HCT116 (cell line): ENCODE results near the gene BRD4. TPM values are rescaled to one million over a fixed set of nuclear protein-coding genes. Genes with fewer than 3 reads are reported as not detected.

Source experiments
- ATAC-seq: fragments of 200-7000 bp; cut with Tn5 transposase; 2 replicates; pipeline ENCODE4 v1.9.1; 2020; ENCODE audit warnings: mild to moderate bottlenecking, moderate library complexity
- BruUV-seq: library from RNA; stranded (reverse); fragments of 400-500 nt; replicated peaks from 2 replicates; lab custom pipeline; 2021; lab: Mats Ljungman, UMichigan
- CTCF ChIA-PET: fragments of 300-600 bp; sonication (Branson Sonifier 250); formaldehyde crosslinking; loops from one replicate; lab custom pipeline; 2021; ENCODE audit warnings: antibody characterized with exemption; lab: Charles Lee
- POLR2A ChIA-PET: fragments of 300-600, 350-600 bp; sonication (Branson Sonifier 250); formaldehyde crosslinking; loops from one replicate; lab custom pipeline; 2021; ENCODE audit warnings: antibody characterized with exemption; lab: Charles Lee
- RAD21 ChIA-PET, 2 experiments: fragments of 300-600 bp; sonication (Branson Sonifier 250); formaldehyde crosslinking; loops; one replicate each; lab custom pipeline; 2023; ENCODE audit warnings: low total read pairs in 2 of 2; ENCODE audit not compliant: uncharacterized antibody in 2 of 2, unreplicated experiment in 2 of 2, low non-redundant PET in 1 of 2; lab: Charles Lee
- DNase-seq: peaks from one replicate; pipeline ENCODE4 v3.0.0-alpha.2; 2010; ENCODE audit warnings: low read depth, low spot score
- H2AFZ ChIP-seq: fragments of 200-600 bp; shearing (Covaris generic), sonication (generic); 2 replicates; pipeline ENCODE4 v1.6.1; 2017; ENCODE audit warnings: low read depth, mixed run types, mixed read lengths, antibody characterized with exemption, low read length; ENCODE audit not compliant: poor library complexity, severe bottlenecking
- H3K27ac ChIP-seq: 2 replicates; pipeline ENCODE4 v1.5.1; 2012; ENCODE audit warnings: low read depth, low read length
- H3K27me3 ChIP-seq: fragments of 200-600 bp; sonication (generic); 2 replicates; pipeline ENCODE4 v1.6.1; 2016; ENCODE audit warnings: mixed run types, low read length, mixed read lengths; ENCODE audit not compliant: insufficient read depth
- H3K36me3 ChIP-seq, 2 experiments: fragments of 200-500 bp in 1 of 2; fragments of 200-600 bp in 1 of 2; sonication (Bioruptor generic) in 1 of 2; sonication (generic) in 1 of 2; 2 replicates each; pipeline versions ENCODE4 v1.5.1 to v1.6.1; 2014 to 2016; ENCODE audit warnings: low read length in 2 of 2, inconsistent platforms in 1 of 2, mixed read lengths in 1 of 2, mixed run types in 1 of 2; ENCODE audit not compliant: insufficient read depth in 2 of 2, control insufficient read depth in 1 of 2
- H3K4me1 ChIP-seq, 2 experiments: fragments of 200-600 bp in 1 of 2; sonication (generic) in 1 of 2; 2 replicates each; pipeline versions ENCODE4 v1.5.1 to v1.6.1; 2012 to 2017; ENCODE audit warnings: low read length in 2 of 2, inconsistent platforms in 1 of 2, mild to moderate bottlenecking in 1 of 2, mixed read lengths in 1 of 2, mixed run types in 1 of 2, moderate library complexity in 1 of 2; ENCODE audit not compliant: insufficient read depth in 2 of 2, control insufficient read depth in 1 of 2
- H3K4me2 ChIP-seq: fragments of 200-600 bp; sonication (generic); 2 replicates; pipeline ENCODE4 v1.6.1; 2017; ENCODE audit warnings: mixed run types, low read length, mixed read lengths
- H3K4me3 ChIP-seq, 2 experiments: fragments of 200-600 bp in 1 of 2; sonication (generic) in 1 of 2; replicated peaks in 1 of 2; 2 replicates each; pipeline ENCODE4 v1.5.1; 2011 to 2016; ENCODE audit warnings: low read length in 2 of 2, control low read depth in 1 of 2, low read depth in 1 of 2, mild to moderate bottlenecking in 1 of 2, mixed read lengths in 1 of 2, mixed run types in 1 of 2
- H3K79me2 ChIP-seq: fragments of 200-600 bp; sonication (generic); 2 replicates; pipeline ENCODE4 v1.6.1; 2017; ENCODE audit warnings: mild to moderate bottlenecking, mixed run types, low read length, moderate library complexity, mixed read lengths; ENCODE audit not compliant: insufficient read depth
- H3K9ac ChIP-seq: fragments of 200-600 bp; sonication (generic); 2 replicates; pipeline ENCODE4 v1.6.1; 2016; ENCODE audit warnings: low read length, mixed read lengths
- H3K9me2 ChIP-seq: fragments of 200-600 bp; sonication (generic), shearing (Covaris generic); 2 replicates; pipeline ENCODE4 v1.6.1; 2017; ENCODE audit warnings: mixed run types, mild to moderate bottlenecking, moderate library complexity; ENCODE audit not compliant: insufficient read depth
- H3K9me3 ChIP-seq, 2 experiments: fragments of 200-500 bp in 1 of 2; fragments of 200-600 bp in 1 of 2; sonication (Bioruptor generic) in 1 of 2; sonication (generic) in 1 of 2; 2 replicates each; pipeline ENCODE4 v1.6.1; 2014 to 2017; ENCODE audit warnings: low read length in 2 of 2, mixed read lengths in 2 of 2, inconsistent platforms in 1 of 2, low read depth in 1 of 2, mild to moderate bottlenecking in 1 of 2, mixed run types in 1 of 2, moderate library complexity in 1 of 2; ENCODE audit not compliant: control insufficient read depth in 1 of 2, insufficient read depth in 1 of 2
- H4K20me1 ChIP-seq: fragments of 200-600 bp; sonication (generic), shearing (Covaris generic); 2 replicates; pipeline ENCODE4 v1.6.1; 2017; ENCODE audit warnings: mixed run types, mild to moderate bottlenecking, moderate library complexity; ENCODE audit not compliant: insufficient read depth
- CBX3 ChIP-seq: IDR thresholded peaks from 2 replicates; pipeline ENCODE4 v1.6.1; 2012; ENCODE audit warnings: low read depth
- EGR1 ChIP-seq: IDR thresholded peaks from 2 replicates; pipeline ENCODE4 v1.6.1; 2012; ENCODE audit warnings: low read depth
- ELF1 ChIP-seq: IDR thresholded peaks from 2 replicates; pipeline ENCODE4 v1.6.1; 2012; ENCODE audit warnings: low read depth, borderline replicate concordance
- EZH2 ChIP-seq: fragments of 200-600 bp; sonication (generic); IDR thresholded peaks from 2 replicates; pipeline ENCODE4 v1.6.1; 2017; ENCODE audit warnings: antibody characterized with exemption, mixed run types
- EZH2phosphoT487 ChIP-seq: fragments of 200-600 bp; IDR thresholded peaks from 2 replicates; pipeline ENCODE4 v1.6.1; 2018; ENCODE audit warnings: antibody characterized with exemption, borderline replicate concordance
- FOSL1 ChIP-seq: IDR thresholded peaks from 2 replicates; pipeline ENCODE4 v1.6.1; 2012; ENCODE audit warnings: low read depth
- JUND ChIP-seq: IDR thresholded peaks from 2 replicates; pipeline ENCODE4 v1.6.1; 2012
- POLR2A ChIP-seq: IDR thresholded peaks from 2 replicates; pipeline ENCODE4 v1.7.0; 2011; ENCODE audit warnings: borderline replicate concordance; ENCODE audit not compliant: insufficient read depth, insufficient read length; ENCODE audit errors: extremely low read depth
- POLR2AphosphoS5 ChIP-seq: IDR thresholded peaks from 2 replicates; pipeline ENCODE4 v1.6.1; 2011; ENCODE audit warnings: mild to moderate bottlenecking, low read depth, low read length, moderate library complexity
- RAD21 ChIP-seq: IDR thresholded peaks from 2 replicates; pipeline ENCODE4 v1.6.1; 2012; ENCODE audit warnings: low read depth, mild to moderate bottlenecking
- SIN3A ChIP-seq: IDR thresholded peaks from 2 replicates; pipeline ENCODE4 v1.6.1; 2012; ENCODE audit warnings: low read depth
- SP1 ChIP-seq: IDR thresholded peaks from 2 replicates; pipeline ENCODE4 v1.6.1; 2012; ENCODE audit warnings: low read depth
- SRF ChIP-seq: IDR thresholded peaks from 2 replicates; pipeline ENCODE4 v1.6.1; 2012; ENCODE audit warnings: low read depth
- TCF7L2 ChIP-seq: IDR thresholded peaks from 2 replicates; pipeline ENCODE4 v1.7.0; 2011; ENCODE audit warnings: borderline replicate concordance, inconsistent platforms; ENCODE audit not compliant: insufficient read depth, insufficient read length; ENCODE audit errors: extremely low read depth
- ZFX ChIP-seq: fragments of 450-650 bp; IDR thresholded peaks from 2 replicates; pipeline ENCODE4 v1.6.1; 2017
- ZNF274 ChIP-seq: fragments of 200-500 bp; sonication (Bioruptor generic); IDR thresholded peaks from 2 replicates; pipeline ENCODE4 v1.6.1; 2014; ENCODE audit warnings: mild to moderate bottlenecking, low read depth, low read length, inconsistent platforms
- intact Hi-C: fragments of 100-400 bp; cut with micrococcal nuclease; formaldehyde crosslinking; loops from 2 replicates; pipeline ENCODE4 v1.10.0; 2022
- total RNA-seq: library from RNA; stranded (reverse); gene quantifications from one replicate; pipeline ENCODE4 v1.2.1, GENCODE V29; 2021; ENCODE audit not compliant: unreplicated experiment
- TF ChIP-seq, protein P1 (sequence below): IDR thresholded peaks from 2 replicates; pipeline ENCODE4 v1.6.1; 2012
- TF ChIP-seq, protein P2 (sequence below): IDR thresholded peaks from 2 replicates; pipeline ENCODE4 v1.6.1; 2012
- TF ChIP-seq, protein P3 (sequence below), 3 experiments: fragments of 200-600 bp in 1 of 3; sonication (generic) in 1 of 3; IDR thresholded peaks in 2 of 3; conservative IDR thresholded peaks in 1 of 3; 2 replicates each; pipeline ENCODE4 v1.5.1; 2012 to 2017; ENCODE audit warnings: low read depth in 2 of 3, low read length in 2 of 3, antibody characterized with exemption in 1 of 3, borderline replicate concordance in 1 of 3, control low read depth in 1 of 3, mild to moderate bottlenecking in 1 of 3, mixed read lengths in 1 of 3, mixed run types in 1 of 3, moderate library complexity in 1 of 3; ENCODE audit not compliant: insufficient read depth in 1 of 3

BRD4 gene
- total RNA-seq, 1 experiment from 2014 or later = 52.9 TPM

DNA sequence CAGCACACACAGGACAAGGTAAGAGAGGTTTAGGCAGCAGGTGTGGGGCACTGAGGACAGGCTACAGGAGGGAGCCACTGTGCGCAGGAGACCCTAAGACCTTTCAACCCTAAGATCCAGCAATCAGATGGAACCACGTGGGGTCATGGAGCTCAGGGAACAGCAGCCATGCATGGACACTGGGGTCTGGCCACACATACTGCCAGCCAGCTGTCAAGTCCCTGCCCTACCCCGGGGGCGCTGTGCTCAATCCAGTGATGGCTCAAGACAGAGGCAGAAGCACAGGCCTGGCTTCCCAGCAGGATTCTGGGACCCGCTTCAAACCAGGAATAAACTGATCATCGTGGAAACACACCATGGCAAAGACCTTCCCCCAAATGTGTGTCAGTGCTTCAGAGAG, 74.6 kb downstream of the BRD4 start:
- H3K4me1 ChIP-seq = no peaks in the 10 kb centered on the region
- no peak overlapping the region for H3K4me3 ChIP-seq
- peak; percentile 34; the same call in 1 of the 2 replicates for ATAC-seq
- 0 out of 2 replicates have a peak, but pooled peaks cover 6% of the 10 kb centered on the region for H3K79me2 ChIP-seq
- DNase-seq = no peak
- no peaks in the 10 kb centered on the region for H3K27me3 ChIP-seq
- H4K20me1 ChIP-seq = 0 out of 2 replicates have a peak, but pooled peaks cover 2% of the 10 kb centered on the region
- CTCF ChIA-PET = no interaction called here
- H3K4me2 ChIP-seq = no peak overlapping the region
- no peak for TF ChIP-seq SIN3A
- no peak for TF ChIP-seq CBX3
- TF ChIP-seq TCF7L2 = no peak
- no peak for TF ChIP-seq ZNF274
- TF ChIP-seq, protein P1, sequence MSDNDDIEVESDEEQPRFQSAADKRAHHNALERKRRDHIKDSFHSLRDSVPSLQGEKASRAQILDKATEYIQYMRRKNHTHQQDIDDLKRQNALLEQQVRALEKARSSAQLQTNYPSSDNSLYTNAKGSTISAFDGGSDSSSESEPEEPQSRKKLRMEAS = no peak
- no peak for TF ChIP-seq RAD21
- no peak for TF ChIP-seq POLR2AphosphoS5
- TF ChIP-seq, protein P2, sequence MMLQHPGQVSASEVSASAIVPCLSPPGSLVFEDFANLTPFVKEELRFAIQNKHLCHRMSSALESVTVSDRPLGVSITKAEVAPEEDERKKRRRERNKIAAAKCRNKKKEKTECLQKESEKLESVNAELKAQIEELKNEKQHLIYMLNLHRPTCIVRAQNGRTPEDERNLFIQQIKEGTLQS = no peak
- intact Hi-C loops = no loop called here
- no peak overlapping the region for H3K27ac ChIP-seq
- H3K9ac ChIP-seq = no peak overlapping the region
- H3K36me3 ChIP-seq = peaks cover 4 to 9% of the 10 kb centered on the region in 2 experiments; a peak in 3 of 4 replicates
- H3K9me3 ChIP-seq = no peaks in the 10 kb centered on the region
- no TSS peak for BruUV-seq
- no peak overlapping the region for H2AFZ ChIP-seq
- H3K9me2 ChIP-seq = no peaks in the 10 kb centered on the region
- RAD21 ChIA-PET = no interaction called here
- POLR2A ChIA-PET = no interaction called here

DNA sequence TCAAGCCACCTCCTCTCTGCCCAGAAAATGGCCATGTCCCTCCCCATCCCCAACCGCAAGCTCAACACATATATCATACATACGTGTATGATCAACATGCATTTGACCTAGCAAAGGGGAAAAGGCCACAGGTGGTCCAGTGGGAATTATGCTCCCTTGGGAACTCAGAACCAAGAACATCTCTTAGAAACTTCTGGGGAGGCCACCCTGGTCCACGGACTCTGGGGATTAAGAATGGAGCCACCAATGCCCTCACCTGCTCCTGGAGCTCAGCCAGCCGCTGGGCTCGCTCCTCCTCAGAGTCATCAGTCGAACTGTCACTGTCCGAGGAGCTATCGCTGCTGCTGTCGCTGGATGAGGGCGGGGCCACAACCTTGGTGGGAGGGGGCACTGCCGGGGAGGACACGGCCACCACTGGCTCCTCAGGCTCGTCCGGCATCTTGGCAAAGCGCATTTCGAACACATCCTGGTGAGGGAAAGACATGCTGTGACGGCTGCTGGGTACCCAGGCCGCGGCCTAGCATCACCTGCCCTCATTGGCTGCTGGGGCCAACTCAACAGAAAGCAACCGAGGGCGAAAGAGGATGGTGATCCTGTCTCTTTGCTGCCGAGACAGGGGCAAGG, 75.5 kb downstream of the BRD4 start:
- ChIA-PET RAD21 (no interaction called here), POLR2A (no interaction called here), CTCF (no interaction called here)
- TF ChIP-seq SRF (no peak), FOSL1 (no peak), EZH2phosphoT487 (no peak), EZH2 (no peak), SP1 (no peak), JUND (no peak), EGR1 (no peak), ZFX (no peak), POLR2A (no peak), SIN3A (no peak), CBX3 (no peak), ELF1 (no peak), POLR2AphosphoS5 (no peak)
- TF ChIP-seq, protein P3, sequence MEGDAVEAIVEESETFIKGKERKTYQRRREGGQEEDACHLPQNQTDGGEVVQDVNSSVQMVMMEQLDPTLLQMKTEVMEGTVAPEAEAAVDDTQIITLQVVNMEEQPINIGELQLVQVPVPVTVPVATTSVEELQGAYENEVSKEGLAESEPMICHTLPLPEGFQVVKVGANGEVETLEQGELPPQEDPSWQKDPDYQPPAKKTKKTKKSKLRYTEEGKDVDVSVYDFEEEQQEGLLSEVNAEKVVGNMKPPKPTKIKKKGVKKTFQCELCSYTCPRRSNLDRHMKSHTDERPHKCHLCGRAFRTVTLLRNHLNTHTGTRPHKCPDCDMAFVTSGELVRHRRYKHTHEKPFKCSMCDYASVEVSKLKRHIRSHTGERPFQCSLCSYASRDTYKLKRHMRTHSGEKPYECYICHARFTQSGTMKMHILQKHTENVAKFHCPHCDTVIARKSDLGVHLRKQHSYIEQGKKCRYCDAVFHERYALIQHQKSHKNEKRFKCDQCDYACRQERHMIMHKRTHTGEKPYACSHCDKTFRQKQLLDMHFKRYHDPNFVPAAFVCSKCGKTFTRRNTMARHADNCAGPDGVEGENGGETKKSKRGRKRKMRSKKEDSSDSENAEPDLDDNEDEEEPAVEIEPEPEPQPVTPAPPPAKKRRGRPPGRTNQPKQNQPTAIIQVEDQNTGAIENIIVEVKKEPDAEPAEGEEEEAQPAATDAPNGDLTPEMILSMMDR (IDR thresholded peaks at IDR 0.05 in 2 of 3, conservative IDR thresholded peaks at IDR 0.05 in 1 of 3; ENCODE audit: borderline replicate concordance in 1 of 3, insufficient read depth in 1 of 3, low read depth in 2 of 3, low read length in 2 of 3) = no peak
- H3K9ac ChIP-seq = no peak overlapping the region
- DNase-seq (no peak), ATAC-seq (no peak)
- H3K9me3 ChIP-seq = no peaks in the 10 kb centered on the region
- H3K36me3 ChIP-seq = peaks cover 2 to 5% of the 10 kb centered on the region in 2 experiments; a peak in 3 of 4 replicates
- 0 out of 2 replicates have a peak, but pooled peaks cover 2% of the 10 kb centered on the region for H4K20me1 ChIP-seq
- H3K4me3 ChIP-seq = no peak overlapping the region
- BruUV-seq = no TSS peak
- H3K79me2 ChIP-seq = peaks cover 10% of the 10 kb centered on the region; the same call in 1 of the 2 replicates
- intact Hi-C loops = no loop called here
- H3K4me2 ChIP-seq = no peak overlapping the region
- H3K4me1 ChIP-seq = no peaks in the 10 kb centered on the region
- H3K27me3 ChIP-seq = no peaks in the 10 kb centered on the region
- H2AFZ ChIP-seq = no peak overlapping the region
- no peaks in the 10 kb centered on the region for H3K9me2 ChIP-seq
- H3K27ac ChIP-seq = no peak overlapping the region
